ENCODE results near the gene SPSB4. TPM values are rescaled to one million over a fixed set of nuclear protein-coding genes. Genes with fewer than 3 reads are reported as not detected.

Gene SPSB4
- total and polyA plus RNA-seq, 2 of the 8 experiments (the other 6 are each of a cell fraction or from before 2014, with no cell fraction given): 15.1 to 17.2 TPM

- no peak for TF ChIP-seq BRCA1 (IDR thresholded peaks at IDR 0.05; ENCODE audit: low read depth, low read length)
- no peak for TF ChIP-seq ATF3 (IDR thresholded peaks at IDR 0.05; ENCODE audit: insufficient read depth, low read depth, low read length)
These were observed 4.0 kb upstream of the SPSB4 start (continued) for GRCh38 chr3:141047168-141047567.

Data from H1 (cell line).